Pancreas (tissue), 10 donors: ENCODE data around the gene ESYT1. TPM values are rescaled to one million over a fixed set of nuclear protein-coding genes. Genes with fewer than 3 reads are reported as not detected.
A peak's percentile ranks its signal among the peaks of the same experiment; 100 is the strongest.

ENCODE experiments used
- ATAC-seq, 4 donors: fragments of 200-7000 bp; cut with Tn5 transposase; one replicate each; pipeline versions ENCODE4 v1.8.0 to v1.9.1; 2020; ENCODE audit warnings: mild to moderate bottlenecking in 4 of 4, moderate library complexity in 4 of 4
- DNase-seq, 6 donors: peaks; one replicate each; pipeline ENCODE4 v3.0.0-alpha.2; 2020
- FAIRE-seq: peaks from 2 replicates; lab custom pipeline; 2012; peaks lifted over from hg19 to GRCh38; lab: Jason Lieb, UNC
- H3K27ac ChIP-seq, 4 donors: fragments of 200-600 bp; sonication (generic); 1 replicate in 3 of 4; 2 replicates in 1 of 4; pipeline versions ENCODE4 v1.5.0 to v1.8.0; 2020
- H3K27me3 ChIP-seq, 4 donors: fragments of 200-600 bp; one replicate each; pipeline ENCODE4 v1.8.0; 2021
- H3K36me3 ChIP-seq, 3 donors: fragments of 200-600 bp; sonication (generic) in 1 of 3; one replicate each; pipeline versions ENCODE4 v1.5.0 to v1.8.0; 2020 to 2021
- H3K4me1 ChIP-seq, 3 donors: fragments of 200-600 bp; one replicate each; pipeline ENCODE4 v1.8.0; 2021
- H3K4me3 ChIP-seq, 4 donors: fragments of 200-600 bp; sonication (generic) in 2 of 4; one replicate each; pipeline versions ENCODE4 v1.5.0 to v1.8.0; 2020 to 2021
- H3K9me3 ChIP-seq, 4 donors: fragments of 200-600 bp; one replicate each; pipeline ENCODE4 v1.8.0; 2021
- CTCF ChIP-seq, 4 donors: fragments of 200-600 bp; sonication (generic) in 3 of 4; IDR thresholded peaks; one replicate each; pipeline versions ENCODE4 v1.5.0 to v1.8.0; 2021; ENCODE audit warnings: antibody characterized with exemption in 4 of 4
- WGBS, 2 donors: extraction: QIAGEN DNeasy Blood & Tissue Kit; methylation state at CpG; one replicate each; pipeline ENCODE4 v1.1.7; 2013; 5-methylcytosine and 5-hydroxymethylcytosine counted together
- intact Hi-C, 3 donors: fragments of 100-400 bp; cut with DNase I; formaldehyde crosslinking; loops; one replicate each; pipeline versions ENCODE4 v1.11.1 to v1.14.2; 2022
- polyA plus RNA-seq, 2 donors: library from polyadenylated mRNA; stranded (reverse); fragments of 200-250 nt; gene quantifications; one replicate each; pipeline ENCODE4 v1.2.3, GENCODE V29; 2013
- total RNA-seq, 6 donors: library from RNA; stranded (reverse); fragmentation: NEBNext Ultra II Directional in 4 of 6; extraction: Animal tissue kit (Norgen Biotek cat#: 25700) in 4 of 6; gene quantifications; one replicate each; pipeline versions ENCODE4 v1.2.1 to v1.2.4, GENCODE V29; 2021 to 2023
- donor health status: healthy with polysubstance abuse.
- donor health status: DM: no; HTN: no; CAD: no; lungs with moderate emphysema.
- donor health status: DM: no; HTN: no; CAD: no.
- donor health status: control.
- donor health status: control.
- donor health status: Bipolar disorder and iron deficiency.
- donor health status: DM: yes; HTN: yes; CAD: no.
- donor health status: DM: no; HTN: no; CAD: no.
- donor health status: DM: no; HTN: no; CAD: no.
- donor health status: DM: yes; HTN: yes; CAD: no.

The ESYT1 gene
- total and polyA plus RNA-seq, 8 donors = 22.5 to 55.1 (median 45.3) TPM

GRCh38 chr12:56145217-56145616, 17.1 kb downstream of the ESYT1 start:
- intact Hi-C loops = no loop called here
- WGBS, 2 donors = 93 to 94% methylated on average over 3 of the region's 3 CpGs
- H3K36me3 ChIP-seq = peaks cover 0 to 43% (median 10%) of the 10 kb centered on the region in 3 donors

GRCh38 chr12:56146492-56147460, 18.7 kb downstream of the ESYT1 start:
- peak; percentile 10 to 28 (median 18) for ATAC-seq
- WGBS, 2 donors = 59 to 63% methylated on average over 13 of the region's 13 CpGs
- H3K36me3 ChIP-seq = peaks cover 0 to 31% (median 10%) of the 10 kb centered on the region in 3 donors

More at GRCh38 chr12:56145217-56145616, 17.1 kb downstream of the ESYT1 start:
- no peak for TF ChIP-seq CTCF (IDR thresholded peaks at IDR 0.05)
- H3K27ac ChIP-seq = no peak overlapping the region
- H3K4me3 ChIP-seq = no peak overlapping the region
- DNase-seq (no peak), ATAC-seq (no peak), FAIRE-seq (no peak)
- H3K9me3 ChIP-seq = no peaks in the 10 kb centered on the region
- H3K27me3 ChIP-seq = no peaks in the 10 kb centered on the region
- peaks cover 0 to 12% (median 12%) of the 10 kb centered on the region in 3 donors for H3K4me1 ChIP-seq

GRCh38 chr12:56150563-56150962, 22.5 kb downstream of the ESYT1 start:
- intact Hi-C loops = no loop called here
- ATAC-seq (no peak), FAIRE-seq (no peak), DNase-seq (no peak)
- H3K27me3 ChIP-seq = no peaks in the 10 kb centered on the region
- no peaks in the 10 kb centered on the region for H3K36me3 ChIP-seq
- no peaks in the 10 kb centered on the region for H3K9me3 ChIP-seq
- no peak overlapping the region for H3K4me3 ChIP-seq
- no peak overlapping the region for H3K27ac ChIP-seq
- WGBS, 2 donors = 64% methylated on average over 3 of the region's 3 CpGs
- TF ChIP-seq CTCF (IDR thresholded peaks at IDR 0.05) = no peak
- peaks cover 5 to 25% (median 20%) of the 10 kb centered on the region in 3 donors for H3K4me1 ChIP-seq

More at GRCh38 chr12:56146492-56147460, 18.7 kb downstream of the ESYT1 start:
- intact Hi-C loops = no loop called here
- H3K27ac ChIP-seq = no peak overlapping the region
- peaks cover 0 to 20% (median 20%) of the 10 kb centered on the region in 3 donors for H3K4me1 ChIP-seq
- no peak for TF ChIP-seq CTCF (IDR thresholded peaks at IDR 0.05)
- FAIRE-seq = no peak
- H3K27me3 ChIP-seq = no peaks in the 10 kb centered on the region
- no peaks in the 10 kb centered on the region for H3K9me3 ChIP-seq
- H3K4me3 ChIP-seq = no peak overlapping the region
- DNase-seq = no peak

GRCh38 chr12:56151672-56152131, 23.6 kb downstream of the ESYT1 start:
- Histone ChIP-seq H3K36me3 (no peaks in the 10 kb centered on the region), H3K4me1 (peaks cover 5 to 18% (median 13%) of the 10 kb centered on the region in 3 donors), H3K4me3 (peak overlapping the region; percentile 15 to 59 (median 55)), H3K27ac (peak overlapping the region; percentile 80 to 96 (median 88)), H3K9me3 (no peaks in the 10 kb centered on the region), H3K27me3 (no peaks in the 10 kb centered on the region)
- 2 to 4% methylated on average over 12 of the region's 12 CpGs for WGBS, 2 donors
- ATAC-seq (peak; percentile 64 to 81 (median 68)), DNase-seq (peak; percentile 47 to 82 (median 67)), FAIRE-seq (no peak)
- intact Hi-C loops = no loop called here
- TF ChIP-seq CTCF (IDR thresholded peaks at IDR 0.05) = peak in 3 of 4 donors; percentile 20 to 48 (median 22)
